ENCODE results near the gene CCDC137. TPM values are rescaled to one million over a fixed set of nuclear protein-coding genes. Genes with fewer than 3 reads are reported as not detected.

Gene CCDC137
- total RNA-seq, 3 donors from 2014 or later (not counting 1 experiment from before 2014, with no cell fraction given), result 15.6 to 24.2 (median 22.1) TPM

DNA sequence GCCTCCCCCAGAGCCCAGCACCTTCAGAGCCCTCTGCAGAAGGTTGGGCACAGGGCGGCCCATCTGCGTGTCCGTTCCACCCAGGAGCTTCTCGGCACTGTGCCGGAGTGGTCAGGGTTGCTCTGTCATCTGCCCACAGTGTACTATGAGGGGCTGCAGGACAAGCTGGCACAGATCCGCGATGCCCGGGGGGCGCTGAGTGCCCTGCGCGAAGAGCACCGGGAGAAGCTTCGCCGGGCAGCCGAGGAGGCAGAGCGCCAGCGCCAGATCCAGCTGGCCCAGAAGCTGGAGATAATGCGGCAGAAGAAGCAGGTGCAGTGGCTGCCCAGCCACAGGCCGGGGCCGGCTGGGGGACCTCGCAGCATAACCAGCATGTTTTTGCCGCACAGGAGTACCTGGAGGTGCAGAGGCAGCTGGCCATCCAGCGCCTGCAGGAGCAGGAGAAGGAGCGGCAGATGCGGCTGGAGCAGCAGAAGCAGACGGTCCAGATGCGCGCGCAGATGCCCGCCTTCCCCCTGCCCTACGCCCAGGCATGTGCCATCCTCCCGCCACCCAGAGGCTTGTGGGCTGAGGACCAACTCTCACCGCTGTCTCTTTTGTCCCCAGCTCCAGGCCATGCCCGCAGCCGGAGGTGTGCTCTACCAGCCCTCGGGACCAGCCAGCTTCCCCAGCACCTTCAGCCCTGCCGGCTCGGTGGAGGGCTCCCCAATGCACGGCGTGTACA lies 29.8 kb downstream of the CCDC137 start:
- TF ChIP-seq CTCF (IDR thresholded peaks at IDR 0.05), result no peak
- H3K9me3 Mint-ChIP-seq, result no peaks in the 10 kb centered on the region
- Histone ChIP-seq H3K27me3 (ENCODE audit: control insufficient read depth, insufficient read depth, low read length) (no peaks in the 10 kb centered on the region), H3K27ac (ENCODE audit: low read length) (no peak overlapping the region), H3K4me3 (ENCODE audit: low read length) (no peak overlapping the region), H3K4me1 (ENCODE audit: control insufficient read depth, insufficient read depth, low read length) (peaks cover 9% of the 10 kb centered on the region), H3K9me3 (ENCODE audit: control insufficient read depth, insufficient read depth, low read length) (no peaks in the 10 kb centered on the region), H3K36me3 (ENCODE audit: control insufficient read depth, insufficient read depth, low read length) (peaks cover 76% of the 10 kb centered on the region)
- DNase-seq, result no peak
- H3K4me1 Mint-ChIP-seq, result peaks cover under 1 to 7% of the 10 kb centered on the region in 2 donors
- intact Hi-C loops (cut with micrococcal nuclease), result no loop called here
- 97% methylated on average over 40 of the region's 40 CpGs for WGBS (ENCODE audit: insufficient coverage)
- no peaks in the 10 kb centered on the region for H3K36me3 Mint-ChIP-seq
- ATAC-seq, result peak in 1 of 3 donors; percentile 5
- no peaks in the 10 kb centered on the region for H3K27me3 Mint-ChIP-seq (ENCODE audit: low read depth in 2 of 2)
- no peak overlapping the region for H3K4me3 Mint-ChIP-seq
- no peak overlapping the region for H3K27ac Mint-ChIP-seq

- no peaks in the 10 kb centered on the region for H3K36me3 Mint-ChIP-seq
- intact Hi-C loops (cut with micrococcal nuclease), result no loop called here
- 93% methylated on average over 24 of the region's 25 CpGs for WGBS (ENCODE audit: insufficient coverage)
Measured at GRCh38 chr17:81697261-81698044, 30.9 kb downstream of the CCDC137 start.

GRCh38 chr17:81700353-81701287 lies 34.1 kb downstream of the CCDC137 start:
- intact Hi-C loops (cut with micrococcal nuclease), result loop anchor here (5.0 kb wide), 1 partner anchor 33 kb away; the partner anchor contains the start of genes CCDC137 and OXLD1
- H3K27ac ChIP-seq (ENCODE audit: low read length), result no peak overlapping the region
- peaks cover 35% of the 10 kb centered on the region for H3K4me1 ChIP-seq (ENCODE audit: control insufficient read depth, insufficient read depth, low read length)
- Mint-ChIP-seq H3K9me3 (no peaks in the 10 kb centered on the region), H3K4me1 (peaks cover 14 to 25% of the 10 kb centered on the region in 2 donors), H3K27ac (peak overlapping the region; percentile 94 to 95), H3K36me3 (no peaks in the 10 kb centered on the region), H3K4me3 (no peak overlapping the region), H3K27me3 (ENCODE audit: low read depth in 2 of 2) (no peaks in the 10 kb centered on the region)
- no peaks in the 10 kb centered on the region for H3K9me3 ChIP-seq (ENCODE audit: control insufficient read depth, insufficient read depth, low read length)
- WGBS (ENCODE audit: insufficient coverage), result 95% methylated on average over 25 of the region's 25 CpGs
- ATAC-seq, result no peak
- TF ChIP-seq CTCF (IDR thresholded peaks at IDR 0.05), result no peak
- H3K36me3 ChIP-seq (ENCODE audit: control insufficient read depth, insufficient read depth, low read length), result peaks cover 44% of the 10 kb centered on the region
- DNase-seq, result no peak
- no peak overlapping the region for H3K4me3 ChIP-seq (ENCODE audit: low read length)
- no peaks in the 10 kb centered on the region for H3K27me3 ChIP-seq (ENCODE audit: control insufficient read depth, insufficient read depth, low read length)

More at GRCh38 chr17:81697261-81698044, 30.9 kb downstream of the CCDC137 start:
- ATAC-seq (no peak), DNase-seq (no peak)
- no peak overlapping the region for H3K27ac ChIP-seq (ENCODE audit: low read length)
- no peak overlapping the region for H3K4me3 ChIP-seq (ENCODE audit: low read length)
- H3K4me1 ChIP-seq (ENCODE audit: control insufficient read depth, insufficient read depth, low read length), result peaks cover 19% of the 10 kb centered on the region
- H3K27me3 ChIP-seq (ENCODE audit: control insufficient read depth, insufficient read depth, low read length), result no peaks in the 10 kb centered on the region
- Mint-ChIP-seq H3K9me3 (no peaks in the 10 kb centered on the region), H3K4me1 (peaks cover 9 to 17% of the 10 kb centered on the region in 2 donors), H3K27me3 (ENCODE audit: low read depth in 2 of 2) (no peaks in the 10 kb centered on the region), H3K27ac (no peak overlapping the region), H3K4me3 (no peak overlapping the region)
- H3K9me3 ChIP-seq (ENCODE audit: control insufficient read depth, insufficient read depth, low read length), result no peaks in the 10 kb centered on the region
- H3K36me3 ChIP-seq (ENCODE audit: control insufficient read depth, insufficient read depth, low read length), result peaks cover 68% of the 10 kb centered on the region
- no peak for TF ChIP-seq CTCF (IDR thresholded peaks at IDR 0.05)

Measured in natural killer cell (primary cell).